OCI-LY7 (cell line): ENCODE results near the gene C16orf96. TPM values are rescaled to one million over a fixed set of nuclear protein-coding genes. Genes with fewer than 3 reads are reported as not detected.

Experiments
- BruUV-seq: library from RNA; stranded (reverse); fragments of 400-500 nt; replicated peaks from 2 replicates; lab custom pipeline; 2021; lab: Mats Ljungman, UMichigan
- CTCF ChIA-PET: fragments of 300-600 bp; sonication (Branson Sonifier 250); formaldehyde crosslinking; loops from one replicate; lab custom pipeline; 2022; ENCODE audit warnings: antibody characterized with exemption; ENCODE audit not compliant: unreplicated experiment; lab: Charles Lee
- POLR2A ChIA-PET: fragments of 300-600 bp; sonication (Branson Sonifier 250); formaldehyde crosslinking; loops from one replicate; lab custom pipeline; 2022; ENCODE audit warnings: antibody characterized with exemption; lab: Charles Lee
- DNase-seq: peaks from one replicate; pipeline ENCODE4 v3.0.0-alpha.2; 2015; ENCODE audit warnings: low spot score
- H2AFZ ChIP-seq: fragments of 200-600 bp; sonication (generic), shearing (Covaris generic); 2 replicates; pipeline ENCODE4 v1.6.1; 2014; ENCODE audit warnings: mild to moderate bottlenecking, antibody characterized with exemption, low read length, moderate library complexity
- H3K27ac ChIP-seq: fragments of 200-600 bp; sonication (generic); 2 replicates; pipeline ENCODE4 v1.5.1; 2014; ENCODE audit warnings: mixed run types, low read depth, mild to moderate bottlenecking, moderate library complexity, low read length, inconsistent platforms; ENCODE audit not compliant: poor library complexity, severe bottlenecking
- H3K36me3 ChIP-seq: fragments of 200-600 bp; sonication (generic); 2 replicates; pipeline ENCODE4 v1.6.1; 2014; ENCODE audit warnings: mild to moderate bottlenecking, antibody characterized with exemption, low read length, moderate library complexity, mixed read lengths; ENCODE audit not compliant: insufficient read depth
- H3K4me1 ChIP-seq: fragments of 200-600 bp; sonication (generic); 2 replicates; pipeline ENCODE4 v1.5.1; 2014; ENCODE audit warnings: mild to moderate bottlenecking, low read length; ENCODE audit not compliant: insufficient read depth, poor library complexity, severe bottlenecking
- H3K4me2 ChIP-seq: fragments of 200-600 bp; sonication (generic); 2 replicates; pipeline ENCODE4 v1.6.1; 2014; ENCODE audit warnings: mild to moderate bottlenecking, low read length
- H3K4me3 ChIP-seq: fragments of 200-600 bp; sonication (generic); 2 replicates; pipeline ENCODE4 v1.5.1; 2014; ENCODE audit warnings: mild to moderate bottlenecking, low read depth, low read length; ENCODE audit not compliant: poor library complexity, severe bottlenecking
- H3K79me2 ChIP-seq: fragments of 200-600 bp; sonication (generic); 2 replicates; pipeline ENCODE4 v1.6.1; 2016; ENCODE audit warnings: low read depth, mild to moderate bottlenecking, low read length, moderate library complexity, mixed read lengths; ENCODE audit not compliant: insufficient read depth
- H3K9me2 ChIP-seq: fragments of 200-600 bp; sonication (generic); 2 replicates; pipeline ENCODE4 v1.6.1; 2016; ENCODE audit warnings: mild to moderate bottlenecking, low read length, mixed read lengths; ENCODE audit not compliant: insufficient read depth
- H3K9me3 ChIP-seq: fragments of 200-600 bp; sonication (generic); 2 replicates; pipeline ENCODE4 v1.6.1; 2014; ENCODE audit warnings: mild to moderate bottlenecking, mixed run types, low read length, mixed read lengths
- H4K20me1 ChIP-seq: fragments of 200-600 bp; sonication (generic); 2 replicates; pipeline ENCODE4 v1.6.1; 2014; ENCODE audit warnings: mild to moderate bottlenecking, antibody characterized with exemption, low read length, moderate library complexity, mixed read lengths; ENCODE audit not compliant: insufficient read depth
- EZH2phosphoT487 ChIP-seq: fragments of 200-600 bp; sonication (generic); IDR thresholded peaks from 2 replicates; pipeline ENCODE4 v1.6.1; 2018; ENCODE audit warnings: low read depth, borderline replicate concordance, mild to moderate bottlenecking, mixed run types, antibody characterized with exemption, low read length, moderate library complexity, mixed read lengths
- intact Hi-C: fragments of 100-400 bp; cut with micrococcal nuclease; formaldehyde crosslinking; loops from one replicate; pipeline ENCODE4 v1.10.0; 2022; ENCODE audit not compliant: unreplicated experiment
- total RNA-seq, 2 experiments: library from RNA; depleted of rRNA in 1 of 2; stranded (reverse); fragments of >200 nt in 1 of 2; shearing (Covaris generic) in 1 of 2; gene quantifications; 2 replicates each; pipeline ENCODE4 v1.2.3, GENCODE V29; 2014 to 2022
- TF ChIP-seq, protein P1 (sequence below): fragments of 200-600 bp; sonication (generic); conservative IDR thresholded peaks from 2 replicates; pipeline ENCODE4 v1.5.1; 2014; ENCODE audit warnings: mild to moderate bottlenecking, antibody characterized with exemption, low read length, moderate library complexity, mixed read lengths

Gene C16orf96
- total RNA-seq, 2 experiments from 2014 or later: 0.13 to 0.27 TPM

DNA sequence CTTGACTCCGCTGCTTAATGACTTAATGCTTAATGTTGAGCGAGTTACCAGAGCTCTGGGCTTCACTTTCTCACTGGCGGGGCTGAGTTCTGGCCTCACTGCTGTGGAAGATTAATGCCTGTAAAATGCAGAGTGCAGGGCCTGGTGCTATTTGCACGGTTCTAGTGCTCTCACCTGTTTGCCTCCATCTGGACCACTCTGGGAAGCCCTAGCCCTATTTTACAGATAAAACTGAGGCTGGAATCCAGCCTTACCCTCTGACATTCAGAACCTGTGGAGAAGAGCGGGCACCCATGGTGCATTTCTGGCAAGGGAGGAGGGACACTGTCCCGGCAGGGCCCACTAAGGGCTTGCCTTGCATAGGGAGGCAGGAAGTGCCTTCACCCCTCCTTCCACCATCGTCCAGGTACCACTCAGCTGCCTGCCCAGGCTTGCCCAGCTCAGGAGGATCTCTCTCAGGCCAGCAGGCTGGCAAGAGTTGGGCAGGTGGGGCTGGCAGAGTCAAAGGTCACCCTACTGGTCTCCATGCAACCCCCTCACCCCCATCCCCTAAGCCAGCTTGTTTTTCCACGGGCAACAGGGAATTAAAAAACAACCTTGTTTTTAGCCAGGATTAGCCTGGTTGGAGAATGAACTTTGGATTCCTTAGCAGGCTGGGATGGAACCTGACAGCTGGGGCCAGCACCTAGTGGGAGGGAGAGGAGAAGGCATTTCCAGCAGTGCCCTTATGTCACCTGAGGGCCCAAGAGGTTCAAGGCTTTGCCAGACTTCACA lies 62.7 kb downstream of the C16orf96 start:
- ChIA-PET POLR2A (no interaction called here), CTCF (no interaction called here)
- Histone ChIP-seq H3K79me2 (no peaks in the 10 kb centered on the region; the same call in 1 of the 2 replicates), H3K9me3 (no peaks in the 10 kb centered on the region), H3K4me3 (no peak overlapping the region), H2AFZ (no peak overlapping the region), H3K4me2 (peak overlapping the region; percentile 35), H4K20me1 (no peaks in the 10 kb centered on the region), H3K36me3 (no peaks in the 10 kb centered on the region), H3K9me2 (no peaks in the 10 kb centered on the region), H3K4me1 (peaks cover 37% of the 10 kb centered on the region), H3K27ac (no peak overlapping the region)
- TF ChIP-seq EZH2phosphoT487: no peak
- TF ChIP-seq, protein P1, sequence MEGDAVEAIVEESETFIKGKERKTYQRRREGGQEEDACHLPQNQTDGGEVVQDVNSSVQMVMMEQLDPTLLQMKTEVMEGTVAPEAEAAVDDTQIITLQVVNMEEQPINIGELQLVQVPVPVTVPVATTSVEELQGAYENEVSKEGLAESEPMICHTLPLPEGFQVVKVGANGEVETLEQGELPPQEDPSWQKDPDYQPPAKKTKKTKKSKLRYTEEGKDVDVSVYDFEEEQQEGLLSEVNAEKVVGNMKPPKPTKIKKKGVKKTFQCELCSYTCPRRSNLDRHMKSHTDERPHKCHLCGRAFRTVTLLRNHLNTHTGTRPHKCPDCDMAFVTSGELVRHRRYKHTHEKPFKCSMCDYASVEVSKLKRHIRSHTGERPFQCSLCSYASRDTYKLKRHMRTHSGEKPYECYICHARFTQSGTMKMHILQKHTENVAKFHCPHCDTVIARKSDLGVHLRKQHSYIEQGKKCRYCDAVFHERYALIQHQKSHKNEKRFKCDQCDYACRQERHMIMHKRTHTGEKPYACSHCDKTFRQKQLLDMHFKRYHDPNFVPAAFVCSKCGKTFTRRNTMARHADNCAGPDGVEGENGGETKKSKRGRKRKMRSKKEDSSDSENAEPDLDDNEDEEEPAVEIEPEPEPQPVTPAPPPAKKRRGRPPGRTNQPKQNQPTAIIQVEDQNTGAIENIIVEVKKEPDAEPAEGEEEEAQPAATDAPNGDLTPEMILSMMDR: no peak
- intact Hi-C loops: loop anchor here (10.0 kb wide), 2 partner anchors 146 to 204 kb away; partner anchors contain the start of genes CORO7 and ZNF500
- no peak for DNase-seq
- BruUV-seq: no TSS peak

DNA sequence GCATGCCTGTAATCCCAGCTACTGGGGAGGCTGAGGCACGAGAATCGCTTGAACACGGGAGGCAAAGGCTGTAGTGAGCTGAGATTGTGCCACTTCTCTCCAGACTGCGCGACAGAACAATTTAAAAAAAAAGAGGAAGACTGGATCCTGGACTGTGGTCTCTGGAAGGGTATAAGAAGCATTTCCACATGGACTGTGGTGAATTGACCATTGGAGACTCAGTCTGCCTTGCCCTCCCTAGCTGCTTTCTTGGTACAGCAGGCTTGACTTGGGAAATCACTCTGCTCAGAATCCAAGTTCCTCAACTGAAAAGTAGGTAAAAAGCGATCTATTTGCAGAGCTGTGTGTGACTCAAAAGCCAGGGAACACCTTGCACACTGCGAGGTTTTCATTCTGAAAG lies 67.5 kb downstream of the C16orf96 start:
- no peak overlapping the region for H3K4me3 ChIP-seq
- H3K79me2 ChIP-seq: peaks cover 23% of the 10 kb centered on the region; the same call in 1 of the 2 replicates
- no TSS peak for BruUV-seq
- CTCF ChIA-PET: interaction anchor here (0.8 to 1.0 kb wide), 2 partner anchors 27 to 94 kb away, joined by 3 read pairs; no protein-coding TSS in a partner anchor
- peak overlapping the region; percentile 93; the same call in 1 of the 2 replicates for H3K4me2 ChIP-seq
- H3K36me3 ChIP-seq: peaks cover 6% of the 10 kb centered on the region
- H3K9me2 ChIP-seq: no peaks in the 10 kb centered on the region
- H4K20me1 ChIP-seq: no peaks in the 10 kb centered on the region
- TF ChIP-seq EZH2phosphoT487: no peak
- TF ChIP-seq, protein P1: no peak
- peaks cover 25% of the 10 kb centered on the region for H3K4me1 ChIP-seq
- intact Hi-C loops: loop anchor here (5.0 kb wide), 1 partner anchor 316 kb away; no protein-coding TSS in a partner anchor
- no peak for DNase-seq
- H3K9me3 ChIP-seq: no peaks in the 10 kb centered on the region
- POLR2A ChIA-PET: interaction anchor here (1.0 kb wide), 1 partner anchor 12 kb away, joined by 4 read pairs; no protein-coding TSS in a partner anchor
- H2AFZ ChIP-seq: peak overlapping the region; percentile 72; the same call in 1 of the 2 replicates
- no peak overlapping the region for H3K27ac ChIP-seq
